GM18517 (cell line): Measurements from ENCODE around the gene OLIG3.

Source experiments
- ATAC-seq: cut with Tn5 transposase; IDR thresholded peaks from one replicate; pipeline ENCODE4 v1.9.1; 2021; ENCODE audit warnings: mild to moderate bottlenecking, moderate library complexity; ENCODE audit not compliant: unreplicated experiment

The OLIG3 gene

GRCh38 chr6:137471986-137472385, 22.2 kb downstream of the OLIG3 start:
- no peak for ATAC-seq

- no peak for ATAC-seq
Observed at GRCh38 chr6:137471497-137471896, 22.7 kb downstream of the OLIG3 start.

- no peak for ATAC-seq
Observed at GRCh38 chr6:137467211-137467610, 27.0 kb downstream of the OLIG3 start.

- no peak for ATAC-seq
Observed at GRCh38 chr6:137465378-137466009, 28.7 kb downstream of the OLIG3 start.

- ATAC-seq: no peak
Observed at GRCh38 chr6:137452333-137452894, 41.8 kb downstream of the OLIG3 start.

- ATAC-seq: no peak
Observed at GRCh38 chr6:137443901-137444300, 50.3 kb downstream of the OLIG3 start.
